Ishikawa (cell line): ENCODE data around the gene KBTBD7.

Experiments
- EGR1 ChIP-seq: IDR thresholded peaks from 2 replicates; pipeline ENCODE4 v1.6.1; 2012
- EP300 ChIP-seq: IDR thresholded peaks from 2 replicates; pipeline ENCODE4 v1.6.1; 2012; ENCODE audit warnings: borderline replicate concordance
- RAD21 ChIP-seq: IDR thresholded peaks from 2 replicates; pipeline ENCODE4 v1.6.1; 2012; ENCODE audit warnings: low read depth
- REST ChIP-seq: IDR thresholded peaks from 2 replicates; pipeline ENCODE4 v1.6.1; 2012; ENCODE audit warnings: low read depth, mild to moderate bottlenecking
- TEAD4 ChIP-seq: IDR thresholded peaks from 2 replicates; pipeline ENCODE4 v1.6.1; 2012

DNA sequence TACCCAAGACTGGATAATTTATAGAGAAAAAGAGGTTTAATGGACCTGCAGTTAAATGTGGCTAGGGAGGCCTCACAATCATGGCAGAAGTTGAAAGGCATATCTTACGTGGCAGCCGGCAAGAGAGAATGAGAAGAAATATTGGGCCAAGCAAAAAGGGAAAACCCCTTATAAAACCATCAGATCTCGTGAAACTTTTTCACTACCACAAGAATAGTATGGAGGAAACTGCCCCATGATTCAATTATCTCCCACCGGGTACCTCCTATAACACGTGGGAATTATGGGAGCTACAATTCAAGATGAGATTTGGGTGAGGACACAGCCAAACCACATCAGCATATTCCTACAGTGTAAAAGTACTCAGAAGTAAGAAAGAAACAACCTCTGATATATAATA lies 4.7 kb upstream of the KBTBD7 start:
- TF ChIP-seq REST (no peak), EGR1 (no peak), EP300 (no peak), RAD21 (no peak), TEAD4 (no peak)
